ENCODE measurements around the gene DDIT3.

DNA sequence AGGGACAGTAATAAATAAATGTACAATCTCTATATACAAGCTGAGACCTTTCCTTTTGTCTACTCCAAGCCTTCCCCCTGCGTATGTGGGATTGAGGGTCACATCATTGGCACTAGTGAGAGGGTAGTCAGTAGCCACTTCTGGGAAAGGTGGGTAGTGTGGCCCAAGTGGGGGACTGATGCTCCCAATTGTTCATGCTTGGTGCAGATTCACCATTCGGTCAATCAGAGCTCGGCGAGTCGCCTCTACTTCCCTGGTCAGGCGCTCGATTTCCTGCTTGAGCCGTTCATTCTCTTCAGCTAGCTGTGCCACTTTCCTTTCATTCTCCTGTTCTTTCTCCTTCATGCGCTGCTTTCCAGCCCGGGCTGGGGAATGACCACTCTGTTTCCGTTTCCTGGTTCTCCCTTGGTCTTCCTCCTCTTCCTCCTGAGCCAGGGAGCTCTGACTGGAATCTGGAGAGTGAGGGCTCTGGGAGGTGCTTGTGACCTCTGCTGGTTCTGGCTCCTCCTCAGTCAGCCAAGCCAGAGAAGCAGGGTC is 3.6 kb downstream of the DDIT3 start:
- TF ChIP-seq, protein P1, sequence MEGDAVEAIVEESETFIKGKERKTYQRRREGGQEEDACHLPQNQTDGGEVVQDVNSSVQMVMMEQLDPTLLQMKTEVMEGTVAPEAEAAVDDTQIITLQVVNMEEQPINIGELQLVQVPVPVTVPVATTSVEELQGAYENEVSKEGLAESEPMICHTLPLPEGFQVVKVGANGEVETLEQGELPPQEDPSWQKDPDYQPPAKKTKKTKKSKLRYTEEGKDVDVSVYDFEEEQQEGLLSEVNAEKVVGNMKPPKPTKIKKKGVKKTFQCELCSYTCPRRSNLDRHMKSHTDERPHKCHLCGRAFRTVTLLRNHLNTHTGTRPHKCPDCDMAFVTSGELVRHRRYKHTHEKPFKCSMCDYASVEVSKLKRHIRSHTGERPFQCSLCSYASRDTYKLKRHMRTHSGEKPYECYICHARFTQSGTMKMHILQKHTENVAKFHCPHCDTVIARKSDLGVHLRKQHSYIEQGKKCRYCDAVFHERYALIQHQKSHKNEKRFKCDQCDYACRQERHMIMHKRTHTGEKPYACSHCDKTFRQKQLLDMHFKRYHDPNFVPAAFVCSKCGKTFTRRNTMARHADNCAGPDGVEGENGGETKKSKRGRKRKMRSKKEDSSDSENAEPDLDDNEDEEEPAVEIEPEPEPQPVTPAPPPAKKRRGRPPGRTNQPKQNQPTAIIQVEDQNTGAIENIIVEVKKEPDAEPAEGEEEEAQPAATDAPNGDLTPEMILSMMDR (conservative IDR thresholded peaks at IDR 0.05 in 1 of 2, IDR thresholded peaks at IDR 0.05 in 1 of 2; ENCODE audit: extremely low read depth in 1 of 2, insufficient read depth in 1 of 2, low read depth in 1 of 2, low read length in 2 of 2): no peak
- no peak for TF ChIP-seq EZH2 (IDR thresholded peaks at IDR 0.05; ENCODE audit: borderline replicate concordance, low read length)
